ENCODE data around the gene GSTM1. TPM values are rescaled to one million over a fixed set of nuclear protein-coding genes. Genes with fewer than 3 reads are reported as not detected.

GSTM1 gene
- total RNA-seq, 1 experiment from 2014 or later, result not detected

DNA sequence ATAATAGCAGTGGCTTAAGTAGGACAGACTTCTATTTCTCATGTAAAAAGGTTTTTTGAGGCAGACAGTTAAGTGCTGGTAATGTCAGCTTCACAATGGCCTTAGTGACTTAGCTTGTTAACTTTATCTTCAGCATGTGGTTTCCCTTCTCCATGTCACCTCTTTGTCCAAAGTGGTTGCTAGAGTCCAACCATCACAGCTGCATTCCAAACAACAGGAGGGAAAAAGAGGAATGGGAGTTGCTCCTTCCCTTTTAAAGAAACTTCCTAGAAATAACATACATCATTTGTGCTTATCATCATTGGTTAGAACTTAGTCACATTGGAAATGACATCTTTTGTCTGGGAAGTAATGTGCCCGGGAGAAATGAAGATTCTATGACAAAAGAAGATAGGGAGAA is 34.4 kb downstream of the GSTM1 start:
- intact Hi-C loops (cut with micrococcal nuclease), result no loop called here
- BruUV-seq (replicated peaks), result no TSS peak
- Histone ChIP-seq H3K27me3 (ENCODE audit: low read length) (no peaks in the 10 kb centered on the region), H3K4me1 (ENCODE audit: insufficient read depth, low read length) (peaks cover 9% of the 10 kb centered on the region), H4K20me1 (ENCODE audit: low read length) (no peaks in the 10 kb centered on the region), H3K9me3 (ENCODE audit: low read length) (no peaks in the 10 kb centered on the region), H3K36me3 (ENCODE audit: low read depth, low read length) (no peaks in the 10 kb centered on the region), H2AFZ (ENCODE audit: low read length) (no peak overlapping the region), H3K27ac (ENCODE audit: low read length) (no peak overlapping the region), H3F3A (ENCODE audit: low read length, unreplicated experiment) (no peaks in the 10 kb centered on the region), H3K4me2 (ENCODE audit: low read length) (no peak overlapping the region), H3K4me3 (ENCODE audit: low read length) (no peak overlapping the region), H3K9ac (ENCODE audit: low read length) (no peak overlapping the region), H3K9me2 (replicated peaks; ENCODE audit: low read length) (no peaks in the 10 kb centered on the region; the same call in 1 of the 2 replicates), H3K79me2 (ENCODE audit: low read length) (no peaks in the 10 kb centered on the region)
- ATAC-seq (no peak), DNase-seq (no peak)
- TF ChIP-seq EZH2 (IDR thresholded peaks at IDR 0.05; ENCODE audit: low read length, unreplicated experiment) (no peak), EZH2phosphoT487 (IDR thresholded peaks at IDR 0.05; ENCODE audit: borderline replicate concordance, low read length) (no peak)
- TF ChIP-seq, protein P1, sequence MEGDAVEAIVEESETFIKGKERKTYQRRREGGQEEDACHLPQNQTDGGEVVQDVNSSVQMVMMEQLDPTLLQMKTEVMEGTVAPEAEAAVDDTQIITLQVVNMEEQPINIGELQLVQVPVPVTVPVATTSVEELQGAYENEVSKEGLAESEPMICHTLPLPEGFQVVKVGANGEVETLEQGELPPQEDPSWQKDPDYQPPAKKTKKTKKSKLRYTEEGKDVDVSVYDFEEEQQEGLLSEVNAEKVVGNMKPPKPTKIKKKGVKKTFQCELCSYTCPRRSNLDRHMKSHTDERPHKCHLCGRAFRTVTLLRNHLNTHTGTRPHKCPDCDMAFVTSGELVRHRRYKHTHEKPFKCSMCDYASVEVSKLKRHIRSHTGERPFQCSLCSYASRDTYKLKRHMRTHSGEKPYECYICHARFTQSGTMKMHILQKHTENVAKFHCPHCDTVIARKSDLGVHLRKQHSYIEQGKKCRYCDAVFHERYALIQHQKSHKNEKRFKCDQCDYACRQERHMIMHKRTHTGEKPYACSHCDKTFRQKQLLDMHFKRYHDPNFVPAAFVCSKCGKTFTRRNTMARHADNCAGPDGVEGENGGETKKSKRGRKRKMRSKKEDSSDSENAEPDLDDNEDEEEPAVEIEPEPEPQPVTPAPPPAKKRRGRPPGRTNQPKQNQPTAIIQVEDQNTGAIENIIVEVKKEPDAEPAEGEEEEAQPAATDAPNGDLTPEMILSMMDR (conservative IDR thresholded peaks at IDR 0.05; ENCODE audit: low read depth, low read length), result no peak
- CTCF ChIA-PET, result no interaction called here
- POLR2A ChIA-PET (ENCODE audit: unreplicated experiment), result no interaction called here

DNA sequence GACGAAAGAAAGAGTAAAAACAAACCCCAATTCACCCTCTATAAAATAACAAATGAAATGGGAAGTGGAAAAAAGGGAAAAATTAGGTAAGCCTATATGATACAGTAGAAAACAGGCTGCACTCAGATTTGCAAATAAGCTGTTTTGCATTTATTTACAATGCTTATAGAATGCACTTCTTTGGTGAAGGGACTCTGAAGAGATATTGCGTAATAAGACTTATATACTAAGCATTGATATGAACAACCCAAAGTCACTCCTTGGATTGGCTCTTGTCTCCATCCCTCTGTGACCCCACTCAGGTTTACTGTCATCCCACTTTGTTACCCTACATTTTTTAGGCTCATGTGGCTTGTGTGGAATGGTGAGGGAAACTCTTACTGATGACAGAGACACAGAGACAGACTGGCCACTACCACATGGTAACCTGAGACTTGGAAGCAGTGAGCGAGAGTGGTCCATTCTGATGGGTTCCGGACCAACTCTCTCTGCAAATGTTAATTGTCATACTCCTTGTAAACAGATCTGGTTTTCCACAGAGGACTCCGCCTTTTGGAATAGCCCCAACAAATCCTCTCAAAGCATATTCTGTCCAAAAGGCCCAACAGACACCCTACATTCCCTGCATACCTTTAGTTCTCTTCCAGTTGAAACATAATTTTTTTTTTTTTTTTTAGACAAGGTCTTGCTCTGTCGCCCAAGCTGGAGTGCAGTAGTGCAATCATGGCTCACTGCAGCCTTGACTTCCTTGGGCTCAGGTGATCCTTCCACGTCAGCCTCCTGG is 35.5 kb downstream of the GSTM1 start:
- no peak overlapping the region for H3K27ac ChIP-seq (ENCODE audit: low read length)
- H3K79me2 ChIP-seq (ENCODE audit: low read length), result no peaks in the 10 kb centered on the region
- no peak for ATAC-seq
- H3K4me1 ChIP-seq (ENCODE audit: insufficient read depth, low read length), result peaks cover 9% of the 10 kb centered on the region
- no peak overlapping the region for H3K4me2 ChIP-seq (ENCODE audit: low read length)
- no peak overlapping the region for H3K9ac ChIP-seq (ENCODE audit: low read length)
- BruUV-seq (replicated peaks), result no TSS peak
- no peaks in the 10 kb centered on the region for H3K36me3 ChIP-seq (ENCODE audit: low read depth, low read length)
- no peaks in the 10 kb centered on the region; the same call in 1 of the 2 replicates for H3K9me2 ChIP-seq (replicated peaks; ENCODE audit: low read length)
- ChIA-PET CTCF (no interaction called here), POLR2A (ENCODE audit: unreplicated experiment) (no interaction called here)
- H3F3A ChIP-seq (ENCODE audit: low read length, unreplicated experiment), result no peaks in the 10 kb centered on the region
- no peaks in the 10 kb centered on the region for H4K20me1 ChIP-seq (ENCODE audit: low read length)
- no peak for DNase-seq
- TF ChIP-seq EZH2 (IDR thresholded peaks at IDR 0.05; ENCODE audit: low read length, unreplicated experiment), result no peak
- TF ChIP-seq EZH2phosphoT487 (IDR thresholded peaks at IDR 0.05; ENCODE audit: borderline replicate concordance, low read length), result no peak
- TF ChIP-seq, protein P1 (conservative IDR thresholded peaks at IDR 0.05; ENCODE audit: low read depth, low read length), result no peak
- H3K4me3 ChIP-seq (ENCODE audit: low read length), result no peak overlapping the region
- no peak overlapping the region for H2AFZ ChIP-seq (ENCODE audit: low read length)
- H3K9me3 ChIP-seq (ENCODE audit: low read length), result no peaks in the 10 kb centered on the region
- H3K27me3 ChIP-seq (ENCODE audit: low read length), result no peaks in the 10 kb centered on the region
- intact Hi-C loops (cut with micrococcal nuclease), result no loop called here

DNA sequence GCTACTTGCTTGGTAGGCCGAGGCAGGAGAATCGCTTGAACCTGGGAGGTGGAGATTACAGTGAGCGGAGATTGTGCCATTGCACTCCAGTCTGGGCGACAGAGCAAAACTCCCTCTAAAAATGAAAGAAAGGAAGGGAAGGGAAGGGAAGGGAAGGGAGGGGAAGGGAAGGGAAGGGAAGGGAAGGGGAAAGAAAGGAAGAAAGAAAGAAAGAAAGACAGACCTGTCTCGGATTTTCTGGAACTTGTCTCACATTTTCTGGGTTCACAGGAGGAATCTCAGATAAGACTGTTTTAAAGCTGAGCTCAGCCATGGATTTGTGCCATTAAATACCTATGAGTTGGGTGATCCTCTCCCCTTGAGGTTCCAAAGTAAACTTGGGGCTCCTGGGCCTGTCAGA is 37.3 kb downstream of the GSTM1 start:
- H3K9me2 ChIP-seq (replicated peaks; ENCODE audit: low read length), result no peaks in the 10 kb centered on the region; the same call in 1 of the 2 replicates
- H3K9me3 ChIP-seq (ENCODE audit: low read length), result no peaks in the 10 kb centered on the region
- ChIA-PET POLR2A (ENCODE audit: unreplicated experiment) (interaction anchor here (0.6 kb wide), 1 partner anchor 1239 kb away, joined by 6 read pairs; no protein-coding TSS in a partner anchor), CTCF (no interaction called here)
- no peak overlapping the region for H3K4me3 ChIP-seq (ENCODE audit: low read length)
- H3K27ac ChIP-seq (ENCODE audit: low read length), result no peak overlapping the region
- H3F3A ChIP-seq (ENCODE audit: low read length, unreplicated experiment), result no peaks in the 10 kb centered on the region
- intact Hi-C loops (cut with micrococcal nuclease), result no loop called here
- no peaks in the 10 kb centered on the region for H3K79me2 ChIP-seq (ENCODE audit: low read length)
- ATAC-seq, result no peak
- no TSS peak for BruUV-seq (replicated peaks)
- no peaks in the 10 kb centered on the region; the same call in 1 of the 2 replicates for H3K4me1 ChIP-seq (ENCODE audit: insufficient read depth, low read length)
- no peak for TF ChIP-seq EZH2phosphoT487 (IDR thresholded peaks at IDR 0.05; ENCODE audit: borderline replicate concordance, low read length)
- TF ChIP-seq, protein P1 (conservative IDR thresholded peaks at IDR 0.05; ENCODE audit: low read depth, low read length), result no peak
- no peak for TF ChIP-seq EZH2 (IDR thresholded peaks at IDR 0.05; ENCODE audit: low read length, unreplicated experiment)
- no peak for DNase-seq
- no peak overlapping the region for H2AFZ ChIP-seq (ENCODE audit: low read length)
- no peaks in the 10 kb centered on the region for H3K27me3 ChIP-seq (ENCODE audit: low read length)
- H3K36me3 ChIP-seq (ENCODE audit: low read depth, low read length), result no peaks in the 10 kb centered on the region
- no peak overlapping the region for H3K4me2 ChIP-seq (ENCODE audit: low read length)
- H3K9ac ChIP-seq (ENCODE audit: low read length), result no peak overlapping the region
- no peaks in the 10 kb centered on the region for H4K20me1 ChIP-seq (ENCODE audit: low read length)

Data from PC-3 (cell line).